ENCODE results near the gene THAP8. TPM values are rescaled to one million over a fixed set of nuclear protein-coding genes. Genes with fewer than 3 reads are reported as not detected.
"Not testable (repeated sequence)": the region's sequence is repeated elsewhere in the genome, so short reads cannot be mapped to it uniquely, and the experiment has no call there.

THAP8 gene
- polyA plus RNA-seq, 1 experiment: 3.9 TPM

GRCh38 chr19:36049080-36049698, 4.9 kb downstream of the THAP8 start:
- Histone ChIP-seq H3K27me3 (ENCODE audit: control insufficient read depth, insufficient read depth, low read length) (no peaks in the 10 kb centered on the region), H3K9me3 (ENCODE audit: control insufficient read depth, insufficient read depth, low read length) (no peaks in the 10 kb centered on the region; the same call in 1 of the 2 replicates), H3K4me3 (ENCODE audit: low read depth, low read length) (no peak overlapping the region), H3K27ac (ENCODE audit: low read depth, low read length) (no peak overlapping the region)
- DNase-seq (ENCODE audit: low read depth, low spot score): no peak
- CTCF ChIA-PET: no interaction called here
- POLR2A ChIA-PET: no interaction called here
- no peak for TF ChIP-seq CTCF (IDR thresholded peaks at IDR 0.05; ENCODE audit: low read depth, low read length)

GRCh38 chr19:36047835-36048234, 6.2 kb downstream of the THAP8 start:
- no peak for DNase-seq (ENCODE audit: low read depth, low spot score)
- Histone ChIP-seq H3K27me3 (ENCODE audit: control insufficient read depth, insufficient read depth, low read length) (no peaks in the 10 kb centered on the region), H3K27ac (ENCODE audit: low read depth, low read length) (no peak overlapping the region), H3K4me3 (ENCODE audit: low read depth, low read length) (no peak overlapping the region), H3K9me3 (ENCODE audit: control insufficient read depth, insufficient read depth, low read length) (no peaks in the 10 kb centered on the region)
- POLR2A ChIA-PET: no interaction called here
- CTCF ChIA-PET: no interaction called here
- TF ChIP-seq CTCF (IDR thresholded peaks at IDR 0.05; ENCODE audit: low read depth, low read length): no peak

- Histone ChIP-seq H3K27me3 (ENCODE audit: control insufficient read depth, insufficient read depth, low read length) (no peaks in the 10 kb centered on the region), H3K4me3 (ENCODE audit: low read depth, low read length) (no peak overlapping the region), H3K27ac (ENCODE audit: low read depth, low read length) (no peak overlapping the region), H3K9me3 (ENCODE audit: control insufficient read depth, insufficient read depth, low read length) (no peaks in the 10 kb centered on the region)
- ChIA-PET POLR2A (no interaction called here), CTCF (no interaction called here)
- no peak for DNase-seq (ENCODE audit: low read depth, low spot score)
- no peak for TF ChIP-seq CTCF (IDR thresholded peaks at IDR 0.05; ENCODE audit: low read depth, low read length)
These were observed 7.5 kb downstream of the THAP8 start for GRCh38 chr19:36046443-36047050.

DNA sequence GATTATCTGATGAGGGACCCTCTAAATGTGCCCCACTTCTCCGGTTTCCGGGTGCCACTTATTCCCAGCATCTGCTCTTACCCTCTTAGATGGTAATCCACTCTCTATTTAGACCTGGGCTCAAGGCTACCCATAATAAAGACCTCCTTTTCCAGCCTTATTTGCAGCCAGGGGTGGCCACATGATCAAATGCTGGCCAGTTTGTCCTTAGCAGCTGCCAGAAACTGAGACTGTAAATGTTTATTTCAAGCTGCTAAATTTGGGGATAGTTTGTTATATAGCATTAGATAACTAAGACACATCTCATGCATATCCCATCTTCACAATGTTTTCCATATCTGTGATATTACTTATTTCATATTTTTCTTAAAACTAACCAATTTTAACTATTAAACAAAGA, 10.1 kb downstream of the THAP8 start:
- POLR2A ChIA-PET: interaction anchor here (1.3 kb wide), 1 partner anchor 10 kb away, joined by 4 read pairs; the partner anchor contains the start of gene THAP8
- H3K4me3 ChIP-seq (ENCODE audit: low read depth, low read length): no peak overlapping the region
- DNase-seq (ENCODE audit: low read depth, low spot score): no peak
- no peak for TF ChIP-seq CTCF (IDR thresholded peaks at IDR 0.05; ENCODE audit: low read depth, low read length)
- CTCF ChIA-PET: interaction anchor here (1.2 kb wide), 1 partner anchor 10 kb away, joined by 3 read pairs; the partner anchor contains the start of gene THAP8
- H3K27ac ChIP-seq (ENCODE audit: low read depth, low read length): no peak overlapping the region
- no peaks in the 10 kb centered on the region; the same call in 1 of the 2 replicates for H3K9me3 ChIP-seq (ENCODE audit: control insufficient read depth, insufficient read depth, low read length)
- H3K27me3 ChIP-seq (ENCODE audit: control insufficient read depth, insufficient read depth, low read length): no peaks in the 10 kb centered on the region

DNA sequence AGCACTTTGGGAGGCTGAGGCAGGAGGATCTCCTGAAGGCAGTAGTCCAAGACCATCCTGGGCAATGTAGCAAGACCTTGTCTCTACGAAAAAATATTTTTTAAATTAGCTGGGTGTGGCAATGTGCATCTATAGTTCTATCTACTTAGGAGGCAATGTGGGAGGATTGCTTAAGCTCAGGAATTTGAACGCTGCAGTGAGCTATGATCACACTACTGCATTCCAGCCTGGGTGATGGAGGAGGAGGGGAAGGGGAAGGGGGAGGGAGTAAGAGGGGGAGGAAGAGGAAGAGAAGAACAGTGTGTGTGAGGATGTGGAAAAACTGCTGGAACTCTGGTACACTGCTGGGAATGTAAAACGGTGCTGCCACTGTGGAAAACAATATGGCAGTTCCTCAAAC, 12.3 kb downstream of the THAP8 start:
- DNase-seq (ENCODE audit: low read depth, low spot score): peak; percentile 59
- Histone ChIP-seq H3K27ac (ENCODE audit: low read depth, low read length) (peak overlapping the region; percentile 59), H3K4me3 (ENCODE audit: low read depth, low read length) (no peak overlapping the region), H3K9me3 (ENCODE audit: control insufficient read depth, insufficient read depth, low read length) (no peaks in the 10 kb centered on the region; the same call in 1 of the 2 replicates), H3K27me3 (ENCODE audit: control insufficient read depth, insufficient read depth, low read length) (no peaks in the 10 kb centered on the region)
- ChIA-PET CTCF (no interaction called here), POLR2A (interaction anchor here (0.6 to 1.2 kb wide), 5 partner anchors 12 to 132 kb away, joined by 3 to 18 read pairs (median 4); partner anchors contain the start of genes ALKBH6, THAP8 and WDR62)
- TF ChIP-seq CTCF (IDR thresholded peaks at IDR 0.05; ENCODE audit: low read depth, low read length): no peak

DNA sequence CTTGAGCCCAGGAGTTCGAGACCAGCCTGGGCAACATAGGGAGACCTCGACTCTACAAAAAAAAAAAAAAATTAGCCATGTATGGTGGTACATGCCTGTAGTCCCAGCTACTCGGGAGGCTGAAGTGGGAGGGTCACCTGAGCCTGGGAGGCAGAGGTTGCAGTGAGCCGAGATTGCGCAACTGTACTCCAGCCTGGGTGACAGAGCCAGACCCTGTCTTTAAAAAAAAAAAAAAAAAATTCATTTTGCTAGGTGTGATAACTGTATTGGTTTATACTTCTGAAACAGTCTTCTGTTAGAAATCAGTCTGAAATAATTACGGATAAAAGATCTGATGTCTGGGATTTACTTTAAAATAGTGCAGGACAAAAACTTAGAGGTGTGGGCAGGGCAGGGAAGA, 13.0 kb downstream of the THAP8 start:
- POLR2A ChIA-PET: interaction anchor here (1.1 to 1.2 kb wide), 2 partner anchors 13 to 27 kb away, joined by 10 to 18 read pairs; partner anchors contain the start of genes ALKBH6, THAP8 and WDR62
- H3K27ac ChIP-seq (ENCODE audit: low read depth, low read length); CTCF ChIA-PET; DNase-seq (ENCODE audit: low read depth, low spot score); H3K4me3 ChIP-seq (ENCODE audit: low read depth, low read length); H3K27me3 ChIP-seq (ENCODE audit: control insufficient read depth, insufficient read depth, low read length); H3K9me3 ChIP-seq (ENCODE audit: control insufficient read depth, insufficient read depth, low read length): not testable (repeated sequence)
